GM12864 (cell line): ENCODE data around the gene FOXD1.

Experiments
- DNase-seq: peaks from one replicate; pipeline ENCODE4 v3.0.0-alpha.2; 2011; ENCODE audit warnings: low read depth
- H3K4me3 ChIP-seq: 2 replicates; pipeline ENCODE4 v1.5.1; 2011; ENCODE audit warnings: mild to moderate bottlenecking, low read depth, low read length, control low read depth
- CTCF ChIP-seq: IDR thresholded peaks from 2 replicates; pipeline ENCODE4 v1.5.1; 2011; ENCODE audit warnings: low read depth, mild to moderate bottlenecking, moderate library complexity, low read length, control low read depth, inconsistent platforms; ENCODE audit errors: missing control alignments

Gene FOXD1

DNA sequence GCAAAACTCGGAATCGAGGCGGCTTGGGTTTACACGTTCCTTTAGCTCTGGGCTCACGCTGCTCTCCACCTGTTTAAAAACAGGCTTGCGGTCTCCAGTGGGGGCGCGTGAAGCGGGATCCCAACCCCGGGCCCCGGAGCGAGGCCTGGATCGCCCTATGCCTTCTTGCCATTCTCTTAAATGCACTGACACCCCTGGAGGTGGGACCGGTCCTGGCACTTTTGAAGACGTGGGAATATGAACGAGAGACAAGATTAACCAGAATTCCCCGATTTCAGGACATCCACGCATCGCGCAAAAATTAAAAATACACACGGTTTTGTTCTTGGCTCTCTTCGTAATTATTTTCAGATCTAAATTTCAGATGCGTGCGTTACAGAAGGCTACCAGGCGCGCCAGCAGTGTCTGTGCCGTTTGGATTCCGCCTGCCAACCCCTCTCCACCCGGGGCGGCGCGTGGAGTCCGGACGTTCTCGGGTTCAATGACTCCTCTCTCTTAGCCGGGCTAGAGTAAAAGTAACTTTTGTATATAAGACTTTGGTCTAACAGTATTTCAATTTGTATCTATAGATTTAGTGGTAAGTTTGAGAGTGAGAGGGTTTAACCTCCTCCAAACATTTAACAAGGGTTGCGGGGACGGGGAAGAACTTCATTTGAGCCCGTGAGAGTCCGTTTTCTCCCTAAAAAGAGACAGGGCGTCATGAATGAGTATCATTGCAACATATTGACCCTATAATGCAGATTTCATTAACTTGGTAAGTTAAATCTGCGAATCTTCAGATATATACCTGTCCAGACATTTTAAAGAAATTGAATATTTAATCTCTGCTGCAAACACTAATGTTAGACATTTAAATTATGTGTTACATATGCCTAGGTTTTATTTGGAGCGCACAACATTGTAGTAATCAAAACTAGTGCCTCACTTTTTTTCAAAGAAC is 3.8 kb downstream of the FOXD1 start:
- no peak overlapping the region for H3K4me3 ChIP-seq
- no peak for TF ChIP-seq CTCF
- no peak for DNase-seq

DNA sequence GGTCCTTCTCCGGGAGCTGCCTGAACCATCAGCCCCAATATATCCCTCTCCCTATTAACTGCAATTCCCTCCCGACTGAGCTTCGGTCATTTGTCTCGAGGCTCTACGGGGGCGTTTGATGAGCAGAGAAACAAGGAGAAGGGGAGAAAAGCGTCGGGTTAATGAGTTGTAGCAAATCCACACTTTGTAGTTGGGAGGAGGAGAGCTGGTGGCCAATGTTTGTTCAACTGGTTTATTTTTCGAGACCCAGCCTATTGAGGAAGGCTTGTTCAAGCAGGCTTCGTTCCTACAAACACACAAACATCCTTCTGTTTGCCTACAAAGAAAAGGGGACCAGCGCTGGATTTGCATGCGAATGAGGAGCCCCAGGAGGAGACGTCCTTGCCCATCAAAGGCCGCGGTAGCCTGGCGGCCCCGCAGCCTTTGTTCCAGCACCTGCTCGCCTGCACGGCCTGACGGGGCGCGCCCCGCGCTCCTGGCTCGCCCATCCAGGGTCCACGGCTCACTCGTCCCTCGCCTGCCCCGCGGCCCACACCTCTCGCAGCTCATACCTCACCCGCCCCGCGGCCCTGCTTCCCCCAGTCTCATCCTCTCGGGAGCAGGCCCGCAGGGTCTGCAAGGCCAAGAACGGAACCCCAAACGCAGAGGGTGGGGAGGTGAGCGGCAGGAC is 4.6 kb downstream of the FOXD1 start:
- no peak overlapping the region for H3K4me3 ChIP-seq
- no peak for TF ChIP-seq CTCF
- DNase-seq, result no peak

DNA sequence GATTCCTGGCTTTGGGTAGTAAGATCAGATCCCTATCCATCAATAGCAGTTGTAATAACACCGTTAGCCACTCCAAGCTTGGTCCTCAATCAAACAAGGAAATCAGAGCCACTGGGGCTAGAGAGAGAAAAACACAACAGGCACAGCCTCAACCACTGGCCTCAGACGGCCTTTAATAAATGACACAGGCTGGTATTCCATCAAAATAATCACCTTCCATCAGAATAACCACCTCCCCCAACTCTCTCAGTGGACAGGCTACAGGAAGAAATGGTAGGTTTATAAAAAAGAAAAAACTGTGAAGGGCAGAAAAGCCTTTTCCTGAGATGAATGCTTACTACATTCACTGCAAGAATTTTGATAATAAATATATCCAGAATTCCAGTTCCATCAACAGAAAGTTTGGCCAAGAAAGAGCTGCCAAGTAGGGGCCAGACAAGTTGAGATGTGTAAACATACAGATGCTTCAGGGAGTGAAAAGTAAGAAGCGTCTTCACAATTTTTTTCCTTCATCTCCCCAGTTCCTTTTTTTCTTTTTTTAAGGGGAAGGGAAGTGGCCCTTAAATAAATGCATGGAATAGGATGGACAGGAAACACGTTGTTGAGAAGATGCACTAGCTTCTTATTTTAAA is 5.5 kb downstream of the FOXD1 start:
- no peak for TF ChIP-seq CTCF
- DNase-seq, result no peak
- no peak overlapping the region for H3K4me3 ChIP-seq

GRCh38 chr5:73442231-73442811 is 6.3 kb downstream of the FOXD1 start:
- DNase-seq, result no peak
- H3K4me3 ChIP-seq, result no peak overlapping the region
- TF ChIP-seq CTCF, result no peak

DNA sequence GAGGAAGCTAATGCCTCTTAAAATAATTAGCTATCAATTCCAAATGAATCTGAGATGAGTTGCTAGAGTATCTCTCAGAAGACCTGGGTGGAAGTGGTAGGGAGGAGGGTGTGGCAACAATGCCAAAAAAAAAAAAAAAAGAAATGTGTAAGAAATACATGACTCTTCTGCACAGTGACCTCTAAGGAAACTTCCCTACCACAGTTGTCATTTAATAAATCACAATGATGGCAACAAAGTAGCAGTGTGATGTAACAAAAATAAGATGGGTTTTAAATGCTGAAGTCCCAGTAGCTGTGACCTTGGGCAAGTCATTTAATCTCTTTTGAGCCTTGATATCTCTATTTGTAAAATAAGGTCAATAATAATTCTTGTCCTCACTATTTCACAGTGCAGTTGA is 7.2 kb downstream of the FOXD1 start:
- DNase-seq, result no peak
- TF ChIP-seq CTCF, result no peak
- H3K4me3 ChIP-seq, result no peak overlapping the region

- no peak for DNase-seq
- H3K4me3 ChIP-seq, result no peak overlapping the region
- TF ChIP-seq CTCF, result no peak
These were observed 8.3 kb downstream of the FOXD1 start for GRCh38 chr5:73440262-73440661.
